GM18858 (cell line): ENCODE data around the gene SLK.

Experiments used
- ATAC-seq: cut with Tn5 transposase; IDR thresholded peaks from one replicate; pipeline ENCODE4 v1.9.1; 2021; ENCODE audit not compliant: unreplicated experiment

SLK gene

GRCh38 chr10:103939522-103939921, 27.4 kb upstream of the SLK start:
- no peak for ATAC-seq

GRCh38 chr10:103941801-103942200, 25.1 kb upstream of the SLK start:
- no peak for ATAC-seq

- ATAC-seq, result no peak
Measured at GRCh38 chr10:103942866-103943265, 24.1 kb upstream of the SLK start.

- ATAC-seq, result no peak
Measured at GRCh38 chr10:103947799-103948516, 19.0 kb upstream of the SLK start.

GRCh38 chr10:103949728-103950127, 17.2 kb upstream of the SLK start:
- no peak for ATAC-seq

- no peak for ATAC-seq
Measured at GRCh38 chr10:103951183-103951582, 15.8 kb upstream of the SLK start.

- no peak for ATAC-seq
Measured at GRCh38 chr10:103951942-103952341, 15.0 kb upstream of the SLK start.

- ATAC-seq, result no peak
Measured at GRCh38 chr10:103954543-103954942, 12.4 kb upstream of the SLK start.

- ATAC-seq, result no peak
Measured at GRCh38 chr10:103958996-103959395, 7.9 kb upstream of the SLK start.

GRCh38 chr10:103960103-103960502, 6.8 kb upstream of the SLK start:
- no peak for ATAC-seq

GRCh38 chr10:103967448-103968071, 620 bp downstream of the SLK start:
- peak; percentile 17 for ATAC-seq

- no peak for ATAC-seq
Measured at GRCh38 chr10:103968441-103969391, 1.8 kb downstream of the SLK start.

GRCh38 chr10:103969436-103969835, 2.5 kb downstream of the SLK start:
- no peak for ATAC-seq

- no peak for ATAC-seq
Measured at GRCh38 chr10:103969857-103970627, 3.1 kb downstream of the SLK start.

GRCh38 chr10:103975169-103975568, 8.2 kb downstream of the SLK start:
- no peak for ATAC-seq

- ATAC-seq, result no peak
Measured at GRCh38 chr10:103977204-103977603, 10.3 kb downstream of the SLK start.

GRCh38 chr10:103979530-103979929, 12.6 kb downstream of the SLK start:
- no peak for ATAC-seq

- no peak for ATAC-seq
Measured at GRCh38 chr10:103980288-103980906, 13.5 kb downstream of the SLK start.

GRCh38 chr10:103982639-103983038, 15.7 kb downstream of the SLK start:
- ATAC-seq, result no peak

GRCh38 chr10:103983367-103983911, 16.5 kb downstream of the SLK start:
- ATAC-seq, result peak; percentile 79
